ENCODE measurements around the gene SEMA3F.

The SEMA3F gene

DNA sequence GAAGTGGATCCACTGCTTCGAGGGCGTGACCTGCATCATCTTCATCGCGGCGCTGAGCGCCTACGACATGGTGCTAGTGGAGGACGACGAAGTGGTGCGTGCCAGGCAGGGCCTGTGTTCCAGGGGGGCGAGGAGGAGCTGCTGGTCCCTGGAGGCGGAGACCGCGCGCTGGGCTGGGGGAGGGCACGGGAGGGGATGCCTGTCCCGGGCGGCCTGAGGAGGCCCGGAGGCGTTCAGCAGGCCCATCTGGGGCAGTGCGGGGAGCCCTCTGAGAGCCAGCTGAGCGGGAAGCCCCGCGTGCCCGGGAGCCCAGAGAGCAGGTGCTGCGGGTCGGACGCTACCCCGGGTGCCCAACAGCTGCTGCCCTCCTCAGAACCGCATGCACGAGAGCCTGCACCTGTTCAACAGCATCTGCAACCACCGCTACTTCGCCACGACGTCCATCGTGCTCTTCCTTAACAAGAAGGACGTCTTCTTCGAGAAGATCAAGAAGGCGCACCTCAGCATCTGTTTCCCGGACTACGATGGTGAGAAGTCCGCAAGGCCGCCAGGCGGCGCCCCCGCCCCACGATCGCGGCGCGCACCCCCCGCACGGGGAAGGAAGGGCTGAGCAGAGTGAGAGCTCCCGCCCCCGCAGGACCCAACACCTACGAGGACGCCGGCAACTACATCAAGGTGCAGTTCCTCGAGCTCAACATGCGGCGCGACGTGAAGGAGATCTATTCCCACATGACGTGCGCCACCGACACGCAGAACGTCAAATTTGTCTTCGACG is 39.2 kb downstream of the SEMA3F start:
- DNase-seq: peak; percentile 47
- Histone ChIP-seq H3K79me2 (ENCODE audit: low read length) (no peaks in the 10 kb centered on the region), H2AFZ (ENCODE audit: low read length) (no peak overlapping the region), H3K9me3 (replicated peaks; ENCODE audit: insufficient read depth, low read length) (no peaks in the 10 kb centered on the region), H3K4me1 (ENCODE audit: low read length) (no peaks in the 10 kb centered on the region), H4K20me1 (ENCODE audit: insufficient read depth, low read length) (no peaks in the 10 kb centered on the region), H3K9me2 (replicated peaks; ENCODE audit: insufficient read depth, low read length) (no peaks in the 10 kb centered on the region), H3K27ac (ENCODE audit: low read length) (no peak overlapping the region), H3F3A (ENCODE audit: insufficient read depth, low read length) (no peaks in the 10 kb centered on the region), H3K9ac (ENCODE audit: low read length) (no peak overlapping the region), H3K36me3 (replicated peaks; ENCODE audit: insufficient read depth, low read length) (no peaks in the 10 kb centered on the region), H3K4me3 (ENCODE audit: low read length) (no peak overlapping the region), H3K4me2 (ENCODE audit: low read depth, low read length) (0 out of 2 replicates have a peak overlapping the region, but pooled peaks have one; percentile 9), H3K27me3 (replicated peaks; ENCODE audit: insufficient read depth, low read length) (peaks cover 75% of the 10 kb centered on the region)
- no peak for TF ChIP-seq EZH2phosphoT487 (IDR thresholded peaks at IDR 0.05; ENCODE audit: low read length)
- TF ChIP-seq, protein P1, sequence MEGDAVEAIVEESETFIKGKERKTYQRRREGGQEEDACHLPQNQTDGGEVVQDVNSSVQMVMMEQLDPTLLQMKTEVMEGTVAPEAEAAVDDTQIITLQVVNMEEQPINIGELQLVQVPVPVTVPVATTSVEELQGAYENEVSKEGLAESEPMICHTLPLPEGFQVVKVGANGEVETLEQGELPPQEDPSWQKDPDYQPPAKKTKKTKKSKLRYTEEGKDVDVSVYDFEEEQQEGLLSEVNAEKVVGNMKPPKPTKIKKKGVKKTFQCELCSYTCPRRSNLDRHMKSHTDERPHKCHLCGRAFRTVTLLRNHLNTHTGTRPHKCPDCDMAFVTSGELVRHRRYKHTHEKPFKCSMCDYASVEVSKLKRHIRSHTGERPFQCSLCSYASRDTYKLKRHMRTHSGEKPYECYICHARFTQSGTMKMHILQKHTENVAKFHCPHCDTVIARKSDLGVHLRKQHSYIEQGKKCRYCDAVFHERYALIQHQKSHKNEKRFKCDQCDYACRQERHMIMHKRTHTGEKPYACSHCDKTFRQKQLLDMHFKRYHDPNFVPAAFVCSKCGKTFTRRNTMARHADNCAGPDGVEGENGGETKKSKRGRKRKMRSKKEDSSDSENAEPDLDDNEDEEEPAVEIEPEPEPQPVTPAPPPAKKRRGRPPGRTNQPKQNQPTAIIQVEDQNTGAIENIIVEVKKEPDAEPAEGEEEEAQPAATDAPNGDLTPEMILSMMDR (IDR thresholded peaks at IDR 0.05; ENCODE audit: low read length): peak; percentile 64

- Histone ChIP-seq H3K27ac (ENCODE audit: low read length) (no peak overlapping the region), H3K9me2 (replicated peaks; ENCODE audit: insufficient read depth, low read length) (no peaks in the 10 kb centered on the region), H3K9me3 (replicated peaks; ENCODE audit: insufficient read depth, low read length) (no peaks in the 10 kb centered on the region), H3K4me2 (ENCODE audit: low read depth, low read length) (no peak overlapping the region), H2AFZ (ENCODE audit: low read length) (no peak overlapping the region), H4K20me1 (ENCODE audit: insufficient read depth, low read length) (no peaks in the 10 kb centered on the region), H3K79me2 (ENCODE audit: low read length) (no peaks in the 10 kb centered on the region), H3K4me3 (ENCODE audit: low read length) (no peak overlapping the region), H3K27me3 (replicated peaks; ENCODE audit: insufficient read depth, low read length) (peaks cover 79% of the 10 kb centered on the region), H3K36me3 (replicated peaks; ENCODE audit: insufficient read depth, low read length) (no peaks in the 10 kb centered on the region), H3K4me1 (ENCODE audit: low read length) (no peaks in the 10 kb centered on the region), H3F3A (ENCODE audit: insufficient read depth, low read length) (no peaks in the 10 kb centered on the region), H3K9ac (ENCODE audit: low read length) (no peak overlapping the region)
- DNase-seq: no peak
- TF ChIP-seq, protein P1 (IDR thresholded peaks at IDR 0.05; ENCODE audit: low read length): no peak
- no peak for TF ChIP-seq EZH2 (optimal IDR thresholded peaks at IDR 0.05; ENCODE audit: low read depth, low read length)
Observed at GRCh38 chr3:50194903-50195500, 39.9 kb downstream of the SEMA3F start.

GRCh38 chr3:50195501-50196252 is 40.6 kb downstream of the SEMA3F start:
- Histone ChIP-seq H3K36me3 (replicated peaks; ENCODE audit: insufficient read depth, low read length) (no peaks in the 10 kb centered on the region), H3K4me1 (ENCODE audit: low read length) (no peaks in the 10 kb centered on the region), H3K9ac (ENCODE audit: low read length) (no peak overlapping the region), H3K9me2 (replicated peaks; ENCODE audit: insufficient read depth, low read length) (no peaks in the 10 kb centered on the region), H3K4me2 (ENCODE audit: low read depth, low read length) (no peak overlapping the region), H3K27me3 (replicated peaks; ENCODE audit: insufficient read depth, low read length) (peaks cover 81% of the 10 kb centered on the region), H3K79me2 (ENCODE audit: low read length) (no peaks in the 10 kb centered on the region), H3K4me3 (ENCODE audit: low read length) (no peak overlapping the region), H3F3A (ENCODE audit: insufficient read depth, low read length) (no peaks in the 10 kb centered on the region), H2AFZ (ENCODE audit: low read length) (no peak overlapping the region), H3K9me3 (replicated peaks; ENCODE audit: insufficient read depth, low read length) (no peaks in the 10 kb centered on the region), H3K27ac (ENCODE audit: low read length) (no peak overlapping the region), H4K20me1 (ENCODE audit: insufficient read depth, low read length) (no peaks in the 10 kb centered on the region)
- TF ChIP-seq, protein P1 (IDR thresholded peaks at IDR 0.05; ENCODE audit: low read length): no peak
- TF ChIP-seq EZH2phosphoT487 (IDR thresholded peaks at IDR 0.05; ENCODE audit: low read length) (no peak), EZH2 (optimal IDR thresholded peaks at IDR 0.05; ENCODE audit: low read depth, low read length) (no peak)
- no peak for DNase-seq
